ENCODE results near the gene BLVRA. TPM values are rescaled to one million over a fixed set of nuclear protein-coding genes. Genes with fewer than 3 reads are reported as not detected.

The BLVRA gene
- total and polyA plus RNA-seq, 2 donors (not counting 1 experiment from before 2014, with no cell fraction given), result 5.4 to 6.9 TPM

DNA sequence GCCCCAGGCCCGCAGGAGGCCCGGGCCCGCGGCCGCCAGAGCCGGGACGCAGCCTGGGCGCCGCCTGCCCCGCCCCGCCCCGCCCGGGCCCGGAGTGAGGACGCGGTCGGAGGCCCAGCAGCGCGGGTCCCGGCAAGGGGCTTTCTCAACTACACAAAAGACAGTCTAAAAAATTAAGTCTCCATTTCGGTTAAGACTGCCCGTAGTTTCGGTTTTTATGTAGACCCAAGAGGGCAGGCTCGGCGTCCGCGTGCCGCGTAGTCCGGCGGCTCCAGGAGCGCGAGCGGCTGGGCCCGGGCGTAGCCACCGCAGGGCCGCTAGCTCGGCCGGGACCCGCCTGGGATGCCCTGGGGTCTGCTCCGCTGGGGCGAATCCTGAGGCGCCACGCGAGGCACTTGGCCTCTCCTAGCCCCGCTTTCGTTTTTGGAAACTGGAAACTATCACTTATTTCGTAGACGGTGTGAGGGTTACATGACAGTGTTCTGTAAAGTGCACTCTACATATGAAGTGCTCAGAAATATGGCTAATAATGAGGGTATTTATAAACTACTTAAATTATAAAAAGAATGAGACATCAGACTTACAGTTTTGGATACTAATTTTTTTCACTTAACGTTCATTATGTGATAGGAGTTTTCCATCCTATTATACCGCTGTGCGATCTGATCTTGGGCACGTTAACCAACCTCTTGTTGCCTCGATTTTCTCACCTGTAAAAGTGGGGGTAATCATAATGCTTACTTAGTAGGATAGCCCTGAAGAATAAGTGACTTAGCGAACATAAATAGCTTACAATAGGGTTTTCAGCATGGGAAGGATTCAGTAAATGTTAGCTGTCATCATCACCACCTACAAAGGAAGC, 573 bp downstream of the BLVRA start:
- Histone ChIP-seq H3K36me3 (replicated peaks in 1 of 2; ENCODE audit: control extremely low read depth in 1 of 2, control insufficient read depth in 1 of 2, extremely low read depth in 1 of 2, insufficient read depth in 2 of 2, low read length in 1 of 2) (no peaks in the 10 kb centered on the region), H3K4me2 (replicated peaks; ENCODE audit: low read depth, low read length, poor library complexity, severe bottlenecking) (peak overlapping the region; percentile 85), H3K9me3 (ENCODE audit: control extremely low read depth in 1 of 3, control insufficient read depth in 2 of 3, insufficient read depth in 1 of 3, low read length in 2 of 3) (peaks cover 0 to 2% (median 0%) of the 10 kb centered on the region in 3 donors), H3K4me1 (ENCODE audit: control insufficient read depth in 2 of 2, insufficient read depth in 2 of 2, low read length in 2 of 2) (peaks cover 11 to 14% of the 10 kb centered on the region in 2 donors), H3K9ac (ENCODE audit: low read length) (peak overlapping the region; percentile 92), H4K20me1 (ENCODE audit: control insufficient read depth, insufficient read depth, low read length, poor library complexity, severe bottlenecking) (no peaks in the 10 kb centered on the region), H3K79me2 (ENCODE audit: control insufficient read depth, insufficient read depth, low read length) (no peaks in the 10 kb centered on the region), H3K27me3 (replicated peaks in 1 of 4; ENCODE audit: control extremely low read depth in 1 of 4, control insufficient read depth in 3 of 4, insufficient read depth in 4 of 4, low read length in 3 of 4) (peaks cover 0 to 7% (median 3%) of the 10 kb centered on the region in 4 experiments), H3K4me3 (ENCODE audit: control extremely low read depth in 1 of 5, extremely low read depth in 1 of 5, insufficient read depth in 1 of 5, low read depth in 2 of 5, low read length in 4 of 5) (peak overlapping the region; percentile 45 to 89 (median 69)), H3K27ac (ENCODE audit: low read length in 2 of 2) (peak overlapping the region in 1 of 2 donors; percentile 52), H2AFZ (ENCODE audit: insufficient read depth, low read depth, low read length, poor library complexity, severe bottlenecking) (peak overlapping the region; percentile 91)
- DNase-seq (peak; percentile 62), ATAC-seq (ENCODE audit: low read depth) (peak; percentile 71)
- ChIA-PET CTCF (interaction anchor here (0.8 to 3.1 kb wide), 3 partner anchors 8 to 177 kb away, joined by 3 to 12 read pairs (median 3); partner anchors contain the start of genes COA1 and STK17A), POLR2A (interaction anchor here (0.9 to 1.2 kb wide), 2 partner anchors 140 to 176 kb away, joined by 3 to 4 read pairs; partner anchors contain the start of gene STK17A)
- Mint-ChIP-seq H3K9me3 (ENCODE audit: insufficient read depth) (no peaks in the 10 kb centered on the region), H3K4me1 (peaks cover 32% of the 10 kb centered on the region), H3K27ac (peak overlapping the region; percentile 51), H3K4me3 (peak overlapping the region; percentile 91), H3K27me3 (peaks cover 8% of the 10 kb centered on the region)
- intact Hi-C loops (cut with micrococcal nuclease), result loop anchor here (2.0 kb wide), 1 partner anchor 30 kb away; the partner anchor contains the start of gene COA1
- under 1% methylated on average over 46 of the region's 56 CpGs for WGBS (ENCODE audit: insufficient coverage)
- TF ChIP-seq, protein P1, sequence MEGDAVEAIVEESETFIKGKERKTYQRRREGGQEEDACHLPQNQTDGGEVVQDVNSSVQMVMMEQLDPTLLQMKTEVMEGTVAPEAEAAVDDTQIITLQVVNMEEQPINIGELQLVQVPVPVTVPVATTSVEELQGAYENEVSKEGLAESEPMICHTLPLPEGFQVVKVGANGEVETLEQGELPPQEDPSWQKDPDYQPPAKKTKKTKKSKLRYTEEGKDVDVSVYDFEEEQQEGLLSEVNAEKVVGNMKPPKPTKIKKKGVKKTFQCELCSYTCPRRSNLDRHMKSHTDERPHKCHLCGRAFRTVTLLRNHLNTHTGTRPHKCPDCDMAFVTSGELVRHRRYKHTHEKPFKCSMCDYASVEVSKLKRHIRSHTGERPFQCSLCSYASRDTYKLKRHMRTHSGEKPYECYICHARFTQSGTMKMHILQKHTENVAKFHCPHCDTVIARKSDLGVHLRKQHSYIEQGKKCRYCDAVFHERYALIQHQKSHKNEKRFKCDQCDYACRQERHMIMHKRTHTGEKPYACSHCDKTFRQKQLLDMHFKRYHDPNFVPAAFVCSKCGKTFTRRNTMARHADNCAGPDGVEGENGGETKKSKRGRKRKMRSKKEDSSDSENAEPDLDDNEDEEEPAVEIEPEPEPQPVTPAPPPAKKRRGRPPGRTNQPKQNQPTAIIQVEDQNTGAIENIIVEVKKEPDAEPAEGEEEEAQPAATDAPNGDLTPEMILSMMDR (IDR thresholded peaks at IDR 0.05), result no peak
- TF ChIP-seq EZH2 (IDR thresholded peaks at IDR 0.05; ENCODE audit: borderline replicate concordance, insufficient read depth, low read depth, low read length, poor library complexity, severe bottlenecking), result no peak

All from B cell (primary cell).